Measurements from ENCODE around the gene PRPF40A.
A peak's percentile ranks its signal among the peaks of the same experiment; 100 is the strongest.

PRPF40A gene

GRCh38 chr2:152618193-152618564 lies 99.1 kb downstream of the PRPF40A start:
- no peak for DNase-seq (ENCODE audit: low spot score)

GRCh38 chr2:152617456-152618192 lies 99.6 kb downstream of the PRPF40A start:
- no peak for DNase-seq (ENCODE audit: low spot score)

DNA sequence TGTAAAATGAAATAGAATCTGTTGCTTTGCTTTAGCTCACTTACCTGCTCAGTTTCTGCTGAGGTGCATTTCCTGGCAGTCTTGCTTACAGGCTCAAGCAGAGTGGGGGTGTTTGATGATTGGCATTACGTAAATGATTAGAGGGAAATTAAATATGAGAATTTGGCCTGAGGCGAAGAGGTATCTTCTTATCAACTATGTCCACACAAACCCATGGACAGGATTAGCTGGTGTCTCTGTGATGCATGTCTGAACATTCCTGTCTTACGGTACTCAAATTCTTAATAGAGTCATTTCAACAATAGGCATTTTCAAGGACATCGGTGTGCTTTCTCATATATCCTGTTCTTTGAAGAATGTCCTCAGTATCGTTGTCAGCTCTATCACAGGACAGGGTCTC lies 102.1 kb downstream of the PRPF40A start:
- DNase-seq (ENCODE audit: low spot score) = no peak

DNA sequence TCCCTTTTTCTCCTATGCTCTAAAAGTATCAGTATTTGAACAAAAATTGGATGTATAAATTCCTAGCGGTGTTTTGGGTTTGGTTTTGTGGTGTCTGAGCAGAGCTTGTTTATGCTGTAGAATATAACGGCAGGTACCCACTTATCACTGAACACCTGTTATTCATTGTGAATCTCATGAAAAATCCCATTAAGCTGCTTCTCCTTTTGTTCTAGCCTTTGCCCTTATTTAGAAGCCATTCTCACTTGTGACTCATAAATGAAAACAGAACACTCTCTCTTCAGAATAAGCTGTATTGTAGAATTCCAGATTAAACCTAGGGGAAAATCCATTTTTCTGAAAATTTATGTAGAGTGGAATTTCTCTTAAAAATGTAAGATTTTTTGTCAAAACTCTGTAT lies 104.0 kb downstream of the PRPF40A start:
- DNase-seq (ENCODE audit: low spot score) = no peak

DNA sequence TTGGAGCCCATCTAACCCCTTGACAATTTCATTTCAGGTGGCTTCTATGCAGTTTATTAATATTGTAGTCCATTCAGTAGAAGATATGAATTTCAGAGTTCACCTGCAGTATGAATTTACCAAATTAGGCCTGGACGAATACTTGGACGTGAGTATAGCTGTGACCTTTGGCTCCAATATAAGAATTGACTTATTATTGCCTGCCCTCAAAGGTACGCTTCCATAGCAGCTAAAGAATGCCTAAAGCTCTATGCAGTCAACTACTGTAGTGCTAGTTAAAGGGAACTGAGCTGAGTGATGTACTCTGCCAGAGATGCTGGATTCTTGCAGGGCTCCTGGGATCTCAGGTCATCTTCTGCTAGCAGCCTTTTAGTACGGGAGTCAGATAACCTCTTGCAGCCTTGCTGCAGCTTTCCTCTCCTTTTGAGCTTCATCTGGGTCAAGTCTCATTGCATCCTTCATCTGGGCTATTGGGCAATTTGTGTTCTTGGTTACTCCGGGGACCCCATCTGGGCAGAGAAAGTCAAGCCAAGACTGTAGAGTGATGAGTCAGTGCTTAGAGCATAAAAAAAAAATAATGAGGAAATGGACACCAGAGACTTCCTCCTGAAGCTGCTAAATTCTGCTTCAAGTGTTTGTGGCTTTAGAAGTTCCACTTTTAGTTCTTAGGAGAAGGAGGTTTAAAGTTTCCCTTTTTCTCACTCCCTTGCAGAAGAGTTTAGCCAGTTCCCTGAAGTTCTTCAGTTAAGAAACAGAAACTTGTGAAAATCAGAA lies 105.6 kb downstream of the PRPF40A start:
- peak; percentile 60 for DNase-seq (ENCODE audit: low spot score)

- no peak for DNase-seq (ENCODE audit: low spot score)
Observed at GRCh38 chr2:152609699-152610098, 107.6 kb downstream of the PRPF40A start.

DNA sequence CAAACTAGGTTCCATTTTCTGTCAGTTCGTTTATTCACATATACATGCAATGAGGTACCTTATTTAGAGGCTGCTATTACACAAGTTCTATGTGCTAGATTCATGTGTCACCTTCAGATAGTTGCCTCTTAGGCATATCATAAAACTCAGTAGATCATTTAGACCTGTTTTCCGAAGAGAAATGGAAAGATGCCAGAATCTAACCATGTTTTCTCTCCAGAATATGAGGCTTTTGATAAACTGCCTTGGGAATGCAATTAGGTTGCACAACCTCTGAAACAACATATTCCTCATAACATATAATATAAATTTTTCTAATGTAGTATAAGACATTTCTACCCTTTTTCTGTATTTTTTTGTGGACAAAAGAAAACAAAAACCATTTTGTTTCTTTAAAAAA lies 108.1 kb downstream of the PRPF40A start:
- no peak for DNase-seq (ENCODE audit: low spot score)

GRCh38 chr2:152607793-152608300 lies 109.4 kb downstream of the PRPF40A start:
- no peak for DNase-seq (ENCODE audit: low spot score)

GRCh38 chr2:152606941-152607340 lies 110.3 kb downstream of the PRPF40A start:
- DNase-seq (ENCODE audit: low spot score) = no peak

- no peak for DNase-seq (ENCODE audit: low spot score)
Observed at GRCh38 chr2:152606081-152606480, 111.2 kb downstream of the PRPF40A start.

DNA sequence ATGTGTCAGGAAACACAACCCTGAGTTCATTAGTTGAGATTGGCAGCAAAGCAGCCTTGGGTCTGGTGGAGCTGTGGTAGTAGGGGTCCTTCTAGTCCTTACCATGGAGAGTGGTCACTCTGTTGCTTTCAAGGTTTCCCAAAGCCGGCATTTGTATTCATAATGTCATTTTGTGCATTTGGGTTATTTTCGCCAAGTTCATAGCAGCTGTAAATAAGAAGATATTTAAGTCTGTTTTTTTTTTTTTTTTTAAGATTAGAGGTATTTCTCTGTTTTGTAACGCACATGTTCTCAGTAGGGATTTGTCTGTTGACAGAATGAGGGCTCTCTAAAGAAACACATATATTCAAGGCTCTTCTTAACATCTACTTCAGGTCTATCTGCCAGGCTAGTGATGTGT lies 114.1 kb downstream of the PRPF40A start:
- no peak for DNase-seq (ENCODE audit: low spot score)

- peak; percentile 13 for DNase-seq (ENCODE audit: low spot score)
Observed at GRCh38 chr2:152602750-152603149, 114.5 kb downstream of the PRPF40A start.
